Renal cortical epithelial cell (primary cell): ENCODE results near the gene SEC61B. TPM values are rescaled to one million over a fixed set of nuclear protein-coding genes. Genes with fewer than 3 reads are reported as not detected.

Experiments used
- DNase-seq: peaks from one replicate; pipeline ENCODE4 v3.0.0-alpha.2; 2011; ENCODE audit warnings: low read depth
- total RNA-seq: library from RNA; depleted of rRNA; stranded (reverse); fragments of >200 nt; gene quantifications from 2 replicates; pipeline ENCODE4 v1.2.3, GENCODE V29; 2014

SEC61B gene
- total RNA-seq: 70.1 and 134 TPM in 2 replicates

DNA sequence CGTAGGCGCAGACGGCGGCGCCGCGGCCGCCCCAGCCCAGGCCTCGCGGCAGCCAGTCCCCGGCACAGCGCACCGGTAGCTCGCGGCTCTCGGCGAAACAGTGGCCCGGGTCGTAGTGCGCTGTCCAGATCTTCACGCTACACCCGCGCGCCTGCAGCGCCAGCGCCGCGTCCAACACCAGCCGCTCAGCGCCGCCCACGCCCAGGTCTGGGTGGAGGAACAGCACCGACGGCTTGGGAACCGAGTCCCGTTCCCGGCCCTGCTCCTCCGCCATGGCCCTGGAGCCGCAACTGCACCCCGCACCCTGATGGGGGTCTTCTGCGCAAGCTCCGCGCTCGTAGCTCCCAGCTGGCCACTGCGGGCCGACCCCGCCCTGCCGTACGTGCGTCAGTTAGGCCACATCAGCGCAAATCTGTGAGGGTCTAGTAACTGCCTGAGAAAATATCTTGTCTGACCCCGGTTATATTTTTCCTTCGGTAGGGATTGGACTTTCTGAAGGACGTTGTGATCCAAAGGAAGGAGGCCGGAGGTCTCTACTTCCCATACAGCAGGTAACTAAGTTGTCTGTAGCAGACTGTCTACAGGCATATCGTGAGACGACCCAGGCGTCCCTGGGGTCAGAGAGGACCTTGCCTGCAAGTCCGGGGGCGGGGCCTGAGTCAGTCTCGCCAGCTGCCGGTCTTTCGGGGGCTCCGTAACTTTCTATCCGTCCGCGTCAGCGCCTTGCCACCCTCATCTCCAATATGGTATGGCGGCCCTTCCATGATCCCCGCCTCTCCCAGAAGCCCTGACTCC, at the start of gene SEC61B, which contains the start of gene ALG2:
Gene SEC61B (plus strand): TSS at position 662 of the 795 bp plus-strand sequence. CDS start 82 bp downstream, at position 744.
Gene ALG2 (minus strand): TSS at position 322 of the 795 bp plus-strand sequence. CDS start 48 bp downstream, at position 274.
- peak; percentile 89 for DNase-seq

DNA sequence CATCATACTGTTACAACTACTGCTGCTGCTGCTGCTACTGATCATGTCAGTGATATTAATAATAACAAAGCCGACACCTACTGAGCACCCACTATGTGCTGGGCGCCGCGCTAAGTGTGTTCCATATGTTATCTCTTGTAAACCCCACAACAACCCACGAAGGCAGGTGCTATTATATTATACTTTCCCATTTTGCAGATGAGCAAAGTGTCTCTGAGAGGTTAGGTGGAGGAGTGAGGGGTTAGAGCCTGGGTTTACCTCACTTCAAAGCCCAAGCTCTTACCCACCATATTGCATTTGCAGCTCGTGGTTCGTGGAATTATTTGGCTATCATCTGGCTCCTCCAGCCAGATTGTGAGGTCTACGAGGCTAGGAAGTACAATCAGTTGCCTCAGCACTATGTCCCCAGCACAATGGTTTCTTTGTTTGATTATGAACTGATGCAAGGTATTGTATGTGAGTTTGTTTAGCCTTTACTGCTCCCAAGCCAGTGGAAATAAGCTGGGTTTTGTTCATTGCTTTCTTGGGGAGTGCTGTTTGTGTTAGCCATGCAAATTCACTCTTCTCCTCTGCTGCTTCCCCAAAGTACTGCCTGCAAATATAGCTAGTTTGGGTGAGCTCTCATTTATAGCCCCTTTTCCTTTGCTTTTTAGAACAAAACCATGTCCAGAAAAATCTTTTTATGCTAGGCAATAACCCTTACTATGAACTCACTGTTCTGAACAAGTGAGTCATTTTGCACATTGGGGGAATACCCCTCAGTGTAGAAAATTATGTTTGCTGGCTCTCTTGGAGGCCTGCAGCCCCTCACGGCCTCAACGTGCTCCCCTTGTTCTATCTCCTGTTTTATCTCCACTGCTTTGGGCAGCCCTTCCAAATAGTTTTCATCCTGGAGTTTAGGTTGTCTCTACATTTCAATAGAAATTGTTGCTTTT, 48.2 kb upstream of the SEC61B start:
- DNase-seq: no peak

GRCh38 chr9:99176527-99177013, 45.5 kb upstream of the SEC61B start:
- peak; percentile 69 for DNase-seq

DNA sequence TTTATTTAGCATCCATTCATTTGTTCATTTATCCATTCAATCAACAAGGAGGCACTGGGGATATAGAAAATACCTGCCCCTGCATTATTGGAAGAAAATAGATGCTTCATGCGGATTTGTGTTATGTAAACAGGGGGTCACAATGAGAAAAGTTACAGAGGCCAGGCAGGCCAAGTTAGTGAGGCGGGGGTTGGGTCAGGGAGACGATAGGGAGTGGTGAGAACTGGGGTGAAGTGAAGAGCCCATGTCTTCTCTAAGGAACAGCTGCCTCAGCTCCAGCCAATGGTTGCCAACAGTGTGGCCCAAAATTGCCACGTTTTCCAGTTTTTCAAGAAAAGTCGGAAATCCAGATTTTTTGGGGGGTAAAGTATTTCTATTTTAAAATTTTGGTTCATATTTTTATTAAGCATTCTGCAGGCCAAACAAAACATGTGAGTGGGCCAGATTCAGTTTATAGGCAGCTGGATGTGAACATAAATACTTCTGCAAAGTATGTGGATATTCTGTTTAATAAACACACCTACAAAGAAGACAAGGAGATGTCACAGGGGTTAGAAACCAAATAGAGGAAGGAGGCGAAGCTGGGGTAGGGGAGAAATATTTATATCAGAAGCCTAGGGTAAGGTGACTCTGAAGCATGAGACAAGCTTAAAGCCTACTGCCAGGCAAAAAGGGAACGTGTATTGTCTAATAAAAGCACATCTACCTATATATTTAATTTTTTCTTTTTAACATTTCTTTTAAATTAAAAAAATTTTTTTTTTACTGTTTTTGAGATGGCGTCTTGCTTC, 44.3 kb upstream of the SEC61B start:
- no peak for DNase-seq

GRCh38 chr9:99178912-99179872, 42.9 kb upstream of the SEC61B start:
- DNase-seq: no peak

DNA sequence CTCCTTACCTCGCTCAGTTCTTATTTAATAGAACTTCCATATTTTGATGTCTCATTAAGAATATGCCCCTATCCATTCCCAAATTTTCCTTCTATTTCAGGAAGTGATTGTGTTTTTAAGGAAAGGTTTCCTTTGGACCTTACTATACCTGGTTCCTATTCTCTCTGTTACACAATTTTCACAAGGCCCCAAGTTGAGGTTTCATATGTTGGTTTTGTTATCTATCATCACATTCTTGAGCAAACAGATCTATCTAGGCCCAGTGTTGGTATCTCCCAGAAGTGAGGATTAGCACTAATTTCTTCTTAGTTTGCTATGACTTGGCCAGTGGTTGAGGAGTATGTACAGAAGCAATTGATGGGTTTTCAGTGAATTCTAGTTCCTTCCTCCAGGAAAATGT, 41.9 kb upstream of the SEC61B start:
- no peak for DNase-seq

GRCh38 chr9:99180662-99181061, 41.4 kb upstream of the SEC61B start:
- no peak for DNase-seq

- no peak for DNase-seq
These were observed 40.9 kb upstream of the SEC61B start for GRCh38 chr9:99181206-99181605.

DNA sequence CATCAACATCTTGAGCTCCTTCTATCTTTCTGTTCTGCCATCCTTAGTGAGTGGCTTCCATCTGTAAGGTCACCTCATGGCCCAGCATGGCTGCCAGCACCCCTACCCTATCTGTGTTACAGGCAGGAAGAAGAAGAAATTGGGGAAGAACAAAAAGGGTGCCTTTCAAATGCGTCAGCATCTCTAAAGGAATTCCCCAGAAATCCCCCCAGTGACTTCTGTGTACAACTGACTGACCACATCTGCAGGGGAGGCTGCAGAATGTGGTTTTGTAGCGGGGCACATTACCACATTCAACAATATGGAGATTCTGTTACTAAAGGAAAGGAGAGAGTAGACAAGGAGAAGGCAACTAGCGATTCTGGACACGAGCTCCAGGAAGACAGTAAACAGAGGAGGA, 40.5 kb upstream of the SEC61B start:
- peak; percentile 45 for DNase-seq

DNA sequence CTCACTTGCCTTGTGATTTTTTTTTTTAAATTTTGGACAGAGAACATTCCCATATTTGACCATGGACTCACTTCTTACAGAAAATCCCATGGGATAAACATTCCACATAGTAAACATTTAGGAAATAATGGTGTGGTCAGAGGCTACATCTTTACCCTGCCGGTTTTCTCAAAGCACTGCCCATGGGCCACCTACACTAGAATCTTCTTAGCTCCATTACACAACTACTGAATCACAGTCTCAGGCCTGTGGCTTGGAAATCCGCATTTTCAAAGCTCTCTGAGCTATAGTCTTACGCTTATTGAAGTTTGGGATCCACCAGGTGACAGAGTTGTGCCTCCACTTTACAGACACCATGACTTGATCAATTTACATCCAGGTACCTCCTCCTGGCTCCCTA, 39.7 kb upstream of the SEC61B start:
- DNase-seq: no peak

GRCh38 chr9:99183616-99184015, 38.5 kb upstream of the SEC61B start:
- DNase-seq: no peak

DNA sequence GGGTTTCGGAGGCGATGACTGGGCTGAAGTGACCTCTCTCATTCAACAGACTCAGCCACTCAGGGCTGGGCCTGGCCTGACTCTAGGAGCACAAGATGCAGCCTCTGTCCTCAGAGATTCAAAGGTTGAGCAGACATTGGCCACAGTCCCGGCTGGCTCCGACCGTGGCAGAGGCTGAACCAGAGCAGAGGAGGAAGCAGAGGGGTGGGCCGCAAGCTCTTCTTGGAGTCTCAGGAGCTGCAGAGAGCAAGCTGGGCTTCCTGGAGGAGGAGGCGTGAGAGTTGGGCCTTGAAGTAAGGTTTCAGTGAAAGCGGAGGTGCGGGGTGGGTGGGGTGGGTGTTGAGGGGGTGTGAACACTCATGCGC, 38.0 kb upstream of the SEC61B start:
- DNase-seq: no peak

DNA sequence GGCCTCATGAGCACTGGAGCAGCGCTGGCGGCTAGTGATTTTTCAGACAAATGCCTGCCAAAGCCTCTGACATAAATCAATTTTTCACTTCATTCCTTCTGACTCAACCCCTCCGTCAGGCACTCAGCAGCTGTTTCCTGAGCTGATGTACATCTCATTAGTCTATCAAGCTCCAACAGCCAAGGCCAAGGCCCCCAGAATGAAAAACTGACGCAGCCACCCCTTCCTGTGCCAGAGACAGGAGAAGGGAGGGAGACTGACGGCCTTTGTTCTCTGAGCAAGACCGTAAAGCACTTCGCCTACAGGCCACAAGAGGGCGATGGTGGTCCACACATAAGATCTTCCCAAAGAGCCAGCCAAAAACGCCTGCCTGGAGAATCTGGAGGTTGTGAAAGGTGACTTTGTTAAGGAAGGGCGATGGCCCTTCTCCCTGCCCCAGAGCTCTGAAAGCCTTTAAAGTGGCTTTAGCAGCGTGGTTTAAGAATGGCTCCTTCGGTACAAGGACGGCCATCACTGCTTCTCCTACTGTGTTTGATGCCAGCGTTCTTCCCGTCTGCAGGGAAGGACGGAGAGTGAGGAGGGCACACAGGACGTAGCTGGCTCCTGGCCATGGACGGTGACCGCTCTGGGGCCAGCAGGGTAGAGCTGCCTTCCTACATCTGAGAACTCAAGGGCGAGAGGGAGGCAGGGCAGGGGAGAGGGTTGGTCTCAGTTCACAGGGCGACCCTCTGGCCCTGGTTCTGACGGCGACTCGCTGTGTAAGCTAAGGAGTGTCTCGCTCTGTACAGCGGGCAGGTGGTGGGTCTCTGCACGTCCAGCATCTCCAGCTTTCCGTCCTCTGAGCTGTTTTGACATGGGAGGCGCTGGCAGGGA, 37.4 kb upstream of the SEC61B start:
- peak; percentile 87 for DNase-seq

DNA sequence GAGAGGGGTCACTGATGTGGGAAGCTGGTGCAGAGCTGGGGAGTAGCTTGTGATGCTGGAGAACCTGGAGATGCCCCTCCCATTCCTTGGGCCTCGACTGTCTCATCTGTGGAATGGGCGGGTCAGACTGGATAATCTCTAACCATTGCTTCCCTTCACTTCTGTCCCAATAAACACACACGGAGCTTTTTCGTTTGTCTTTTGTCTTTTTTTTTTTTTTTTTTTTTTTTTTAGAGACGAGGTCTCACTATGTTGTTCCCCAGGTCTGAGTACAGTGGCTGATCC, 36.8 kb upstream of the SEC61B start:
- DNase-seq: no peak

- no peak for DNase-seq
These were observed 36.1 kb upstream of the SEC61B start for GRCh38 chr9:99185934-99186333.

- no peak for DNase-seq
These were observed 34.8 kb upstream of the SEC61B start for GRCh38 chr9:99187311-99187710.

DNA sequence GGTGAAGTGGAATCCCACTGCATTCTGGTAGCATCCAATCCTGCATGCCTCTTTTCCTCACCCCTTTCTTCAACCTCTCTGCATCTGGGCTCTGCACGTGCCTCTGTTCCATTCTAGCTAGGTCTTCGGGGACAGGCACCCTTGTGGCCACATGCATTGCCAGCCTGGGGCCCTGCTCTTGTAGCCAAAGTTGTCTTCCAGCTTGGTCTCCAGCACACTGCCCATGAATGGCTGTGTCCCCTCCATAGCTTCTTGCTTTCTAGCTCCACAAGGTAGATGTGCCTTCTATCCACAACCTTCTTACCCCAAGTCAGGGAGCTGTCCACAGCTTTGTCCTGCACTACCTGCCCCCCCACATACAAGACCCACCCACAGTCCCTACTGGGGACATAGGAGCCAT, 32.9 kb upstream of the SEC61B start:
- no peak for DNase-seq

- DNase-seq: no peak
These were observed 32.0 kb upstream of the SEC61B start for GRCh38 chr9:99189887-99190596.
